Neural cell (in vitro differentiated cells): ENCODE measurements around the gene GDPD5. TPM values are rescaled to one million over a fixed set of nuclear protein-coding genes. Genes with fewer than 3 reads are reported as not detected.

Experiments
- H2AFZ ChIP-seq: fragments of 200-600, 300-800 bp; sonication (generic), shearing (Covaris generic); 2 replicates; pipeline ENCODE4 v1.6.0; 2014; ENCODE audit warnings: low read depth, mild to moderate bottlenecking, antibody characterized with exemption, low read length, moderate library complexity
- H3F3A ChIP-seq: fragments of 200-600 bp; shearing (Covaris generic); 2 replicates; pipeline ENCODE4 v1.6.1; 2016; ENCODE audit warnings: mild to moderate bottlenecking, moderate library complexity, mixed read lengths, antibody characterized with exemption, low read length; ENCODE audit not compliant: insufficient read depth, poor library complexity, severe bottlenecking
- H3K27ac ChIP-seq: fragments of 200-600, 300-800 bp; sonication (generic), shearing (Covaris generic); 2 replicates; pipeline ENCODE4 v1.5.1; 2014; ENCODE audit warnings: mild to moderate bottlenecking, low read length, moderate library complexity
- H3K27me3 ChIP-seq: fragments of 300-800, 200-600 bp; sonication (generic), shearing (Covaris generic); 2 replicates; pipeline ENCODE4 v1.6.0; 2014; ENCODE audit warnings: mild to moderate bottlenecking, low read depth, low read length, moderate library complexity; ENCODE audit not compliant: insufficient read depth
- H3K36me3 ChIP-seq: fragments of 300-800, 200-600 bp; sonication (generic), shearing (Covaris generic); 2 replicates; pipeline ENCODE4 v1.5.1; 2014; ENCODE audit warnings: mild to moderate bottlenecking, antibody characterized with exemption, low read length, moderate library complexity; ENCODE audit not compliant: insufficient read depth
- H3K4me2 ChIP-seq: fragments of 300-800, 200-600 bp; sonication (generic), shearing (Covaris generic); 2 replicates; pipeline ENCODE4 v1.6.0; 2014; ENCODE audit warnings: mild to moderate bottlenecking, low read length
- H3K4me3 ChIP-seq: fragments of 300-800, 200-600 bp; sonication (generic), shearing (Covaris generic); 2 replicates; pipeline ENCODE4 v1.5.1; 2014; ENCODE audit warnings: mild to moderate bottlenecking, low read length, moderate library complexity
- H3K79me2 ChIP-seq: fragments of 200-600 bp; shearing (Covaris generic); replicated peaks from 2 replicates; pipeline ENCODE4 v1.6.0; 2014; ENCODE audit warnings: mild to moderate bottlenecking, low read length, moderate library complexity; ENCODE audit not compliant: insufficient read depth
- H3K9ac ChIP-seq: fragments of 300-800, 200-600 bp; sonication (generic), shearing (Covaris generic); 2 replicates; pipeline ENCODE4 v1.6.1; 2016; ENCODE audit warnings: mild to moderate bottlenecking, low read length, mixed read lengths
- H3K9me2 ChIP-seq: fragments of 200-600 bp; shearing (Covaris generic); 2 replicates; pipeline ENCODE4 v1.6.1; 2016; ENCODE audit warnings: mild to moderate bottlenecking, low read length, mixed read lengths; ENCODE audit not compliant: insufficient read depth
- H3K9me3 ChIP-seq: fragments of 200-600, 300-800 bp; sonication (generic), shearing (Covaris generic); 2 replicates; pipeline ENCODE4 v1.6.1; 2016; ENCODE audit warnings: mild to moderate bottlenecking, mixed run types, low read length, moderate library complexity, mixed read lengths
- H4K20me1 ChIP-seq: fragments of 200-600 bp; shearing (Covaris generic); 2 replicates; pipeline ENCODE4 v1.6.1; 2016; ENCODE audit warnings: mild to moderate bottlenecking, mixed run types; ENCODE audit not compliant: insufficient read depth
- EP300 ChIP-seq: fragments of 450-650 bp; conservative IDR thresholded peaks from 2 replicates; pipeline ENCODE4 v1.6.1; 2014; ENCODE audit warnings: antibody characterized with exemption, mild to moderate bottlenecking, moderate library complexity; ENCODE audit not compliant: poor library complexity, severe bottlenecking
- EZH2 ChIP-seq: fragments of 200-600, 300-800 bp; shearing (Covaris generic), sonication (generic); IDR thresholded peaks from 2 replicates; pipeline ENCODE4 v1.6.1; 2014; ENCODE audit warnings: antibody characterized with exemption, low read length, borderline replicate concordance, mild to moderate bottlenecking; ENCODE audit not compliant: insufficient read depth, poor library complexity, severe bottlenecking
- MXI1 ChIP-seq: fragments of 450-650 bp; conservative IDR thresholded peaks from 2 replicates; pipeline ENCODE4 v1.6.1; 2014; ENCODE audit warnings: antibody characterized with exemption, mild to moderate bottlenecking; ENCODE audit not compliant: poor library complexity, severe bottlenecking
- POLR2AphosphoS5 ChIP-seq: IDR thresholded peaks from 2 replicates; pipeline ENCODE4 v1.6.1; 2012
- RAD21 ChIP-seq: fragments of 450-650 bp; conservative IDR thresholded peaks from 2 replicates; pipeline ENCODE4 v1.6.1; 2014; ENCODE audit warnings: antibody characterized with exemption, mild to moderate bottlenecking, moderate library complexity
- SMC3 ChIP-seq: fragments of 450-650 bp; conservative IDR thresholded peaks from 2 replicates; pipeline ENCODE4 v1.6.1; 2014; ENCODE audit warnings: antibody characterized with exemption, mild to moderate bottlenecking, moderate library complexity; ENCODE audit not compliant: poor library complexity
- TAF1 ChIP-seq: IDR thresholded peaks from 2 replicates; pipeline ENCODE4 v1.6.1; 2012; ENCODE audit warnings: low read depth
- polyA plus RNA-seq: library from polyadenylated mRNA; depleted of rRNA; stranded (reverse); fragments of >200 nt; gene quantifications from 2 replicates; pipeline ENCODE4 v1.2.3, GENCODE V29; 2014
- TF ChIP-seq, protein P1 (sequence below): fragments of 450-650 bp; IDR thresholded peaks from 2 replicates; pipeline ENCODE4 v1.5.1; 2014; ENCODE audit warnings: antibody characterized with exemption, mild to moderate bottlenecking, moderate library complexity; ENCODE audit not compliant: poor library complexity, severe bottlenecking
- TF ChIP-seq, protein P2 (sequence below): IDR thresholded peaks from 2 replicates; pipeline ENCODE4 v1.6.1; 2012; ENCODE audit warnings: borderline replicate concordance

Gene GDPD5
- polyA plus RNA-seq, 1 donor from 2014 or later = 19.2 TPM

DNA sequence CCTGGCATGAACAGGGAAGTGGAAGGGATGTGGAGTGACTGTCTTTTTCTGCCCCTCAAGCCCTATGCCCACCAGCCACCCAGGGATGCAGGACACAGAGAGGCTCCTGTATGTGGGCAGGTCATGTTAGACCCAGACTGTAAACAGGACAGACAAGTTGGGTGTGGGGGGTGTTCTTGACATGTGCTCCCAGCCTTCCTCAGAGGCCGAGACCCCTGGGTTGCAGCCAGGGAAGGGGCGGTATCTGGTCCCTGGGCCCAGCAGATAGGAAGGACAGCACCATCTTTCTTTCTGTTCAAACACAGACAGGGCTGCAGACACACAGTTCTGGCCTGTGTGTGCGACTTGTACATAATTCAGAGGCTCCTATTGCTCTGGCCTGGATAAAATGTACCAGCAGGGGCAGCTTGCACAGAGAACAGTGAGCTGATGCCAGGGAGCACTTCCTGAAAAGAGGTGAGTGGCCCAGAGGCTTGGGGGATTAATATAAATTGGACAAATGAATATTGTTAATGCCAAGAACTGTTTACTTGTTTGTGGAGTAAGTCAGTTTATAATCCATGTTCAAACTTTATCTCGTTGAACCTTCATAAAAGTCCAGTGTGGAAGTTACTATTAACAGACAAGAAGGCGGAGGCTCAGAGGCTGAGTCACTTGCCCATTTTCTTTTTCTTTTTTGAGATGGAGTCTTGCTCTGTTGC lies 16.6 kb downstream of the GDPD5 start:
- Histone ChIP-seq H3K79me2 (no peaks in the 10 kb centered on the region), H4K20me1 (no peaks in the 10 kb centered on the region), H3F3A (no peaks in the 10 kb centered on the region), H3K27me3 (no peaks in the 10 kb centered on the region), H3K4me3 (no peak overlapping the region), H3K27ac (no peak overlapping the region), H3K9me2 (no peaks in the 10 kb centered on the region), H2AFZ (no peak overlapping the region), H3K9ac (no peak overlapping the region), H3K9me3 (no peaks in the 10 kb centered on the region), H3K4me2 (no peak overlapping the region), H3K36me3 (no peaks in the 10 kb centered on the region)
- TF ChIP-seq EP300 (no peak), POLR2AphosphoS5 (no peak), SMC3 (no peak), MXI1 (no peak), EZH2 (no peak), RAD21 (no peak), TAF1 (no peak)
- TF ChIP-seq, protein P1, sequence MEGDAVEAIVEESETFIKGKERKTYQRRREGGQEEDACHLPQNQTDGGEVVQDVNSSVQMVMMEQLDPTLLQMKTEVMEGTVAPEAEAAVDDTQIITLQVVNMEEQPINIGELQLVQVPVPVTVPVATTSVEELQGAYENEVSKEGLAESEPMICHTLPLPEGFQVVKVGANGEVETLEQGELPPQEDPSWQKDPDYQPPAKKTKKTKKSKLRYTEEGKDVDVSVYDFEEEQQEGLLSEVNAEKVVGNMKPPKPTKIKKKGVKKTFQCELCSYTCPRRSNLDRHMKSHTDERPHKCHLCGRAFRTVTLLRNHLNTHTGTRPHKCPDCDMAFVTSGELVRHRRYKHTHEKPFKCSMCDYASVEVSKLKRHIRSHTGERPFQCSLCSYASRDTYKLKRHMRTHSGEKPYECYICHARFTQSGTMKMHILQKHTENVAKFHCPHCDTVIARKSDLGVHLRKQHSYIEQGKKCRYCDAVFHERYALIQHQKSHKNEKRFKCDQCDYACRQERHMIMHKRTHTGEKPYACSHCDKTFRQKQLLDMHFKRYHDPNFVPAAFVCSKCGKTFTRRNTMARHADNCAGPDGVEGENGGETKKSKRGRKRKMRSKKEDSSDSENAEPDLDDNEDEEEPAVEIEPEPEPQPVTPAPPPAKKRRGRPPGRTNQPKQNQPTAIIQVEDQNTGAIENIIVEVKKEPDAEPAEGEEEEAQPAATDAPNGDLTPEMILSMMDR = no peak
- TF ChIP-seq, protein P2, sequence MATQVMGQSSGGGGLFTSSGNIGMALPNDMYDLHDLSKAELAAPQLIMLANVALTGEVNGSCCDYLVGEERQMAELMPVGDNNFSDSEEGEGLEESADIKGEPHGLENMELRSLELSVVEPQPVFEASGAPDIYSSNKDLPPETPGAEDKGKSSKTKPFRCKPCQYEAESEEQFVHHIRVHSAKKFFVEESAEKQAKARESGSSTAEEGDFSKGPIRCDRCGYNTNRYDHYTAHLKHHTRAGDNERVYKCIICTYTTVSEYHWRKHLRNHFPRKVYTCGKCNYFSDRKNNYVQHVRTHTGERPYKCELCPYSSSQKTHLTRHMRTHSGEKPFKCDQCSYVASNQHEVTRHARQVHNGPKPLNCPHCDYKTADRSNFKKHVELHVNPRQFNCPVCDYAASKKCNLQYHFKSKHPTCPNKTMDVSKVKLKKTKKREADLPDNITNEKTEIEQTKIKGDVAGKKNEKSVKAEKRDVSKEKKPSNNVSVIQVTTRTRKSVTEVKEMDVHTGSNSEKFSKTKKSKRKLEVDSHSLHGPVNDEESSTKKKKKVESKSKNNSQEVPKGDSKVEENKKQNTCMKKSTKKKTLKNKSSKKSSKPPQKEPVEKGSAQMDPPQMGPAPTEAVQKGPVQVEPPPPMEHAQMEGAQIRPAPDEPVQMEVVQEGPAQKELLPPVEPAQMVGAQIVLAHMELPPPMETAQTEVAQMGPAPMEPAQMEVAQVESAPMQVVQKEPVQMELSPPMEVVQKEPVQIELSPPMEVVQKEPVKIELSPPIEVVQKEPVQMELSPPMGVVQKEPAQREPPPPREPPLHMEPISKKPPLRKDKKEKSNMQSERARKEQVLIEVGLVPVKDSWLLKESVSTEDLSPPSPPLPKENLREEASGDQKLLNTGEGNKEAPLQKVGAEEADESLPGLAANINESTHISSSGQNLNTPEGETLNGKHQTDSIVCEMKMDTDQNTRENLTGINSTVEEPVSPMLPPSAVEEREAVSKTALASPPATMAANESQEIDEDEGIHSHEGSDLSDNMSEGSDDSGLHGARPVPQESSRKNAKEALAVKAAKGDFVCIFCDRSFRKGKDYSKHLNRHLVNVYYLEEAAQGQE = no peak

DNA sequence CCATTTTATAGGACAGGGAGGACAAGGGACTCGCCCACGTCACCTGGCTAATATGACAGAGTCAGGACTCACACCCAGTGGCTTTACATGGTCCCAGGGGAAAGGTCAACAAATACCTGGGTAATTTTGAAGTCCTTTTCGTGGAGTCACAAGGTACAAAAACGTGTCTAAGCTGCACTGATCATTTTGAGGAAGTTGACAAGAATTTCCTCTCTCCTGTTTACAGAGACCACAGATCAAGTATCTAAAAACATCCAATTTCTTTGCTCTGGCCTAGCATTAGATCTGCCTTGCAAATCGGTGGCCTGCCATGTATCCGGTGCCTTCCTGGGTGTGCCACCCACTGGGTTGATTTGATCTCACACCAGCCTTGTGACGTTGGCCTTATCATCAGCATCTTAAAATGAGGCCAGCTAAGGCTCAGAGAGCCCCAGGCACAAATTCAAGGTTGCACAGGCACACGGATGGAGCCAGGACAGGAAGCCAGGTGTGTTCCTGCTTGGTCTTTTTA lies 17.6 kb downstream of the GDPD5 start:
- Histone ChIP-seq H3K9me3 (no peaks in the 10 kb centered on the region), H2AFZ (no peak overlapping the region), H3K27ac (no peak overlapping the region), H3K27me3 (no peaks in the 10 kb centered on the region), H3F3A (no peaks in the 10 kb centered on the region), H3K79me2 (no peaks in the 10 kb centered on the region), H3K4me3 (no peak overlapping the region), H3K4me2 (no peak overlapping the region), H3K9me2 (no peaks in the 10 kb centered on the region), H4K20me1 (no peaks in the 10 kb centered on the region), H3K9ac (no peak overlapping the region), H3K36me3 (no peaks in the 10 kb centered on the region)
- no peak for TF ChIP-seq SMC3
- no peak for TF ChIP-seq EP300
- no peak for TF ChIP-seq EZH2
- TF ChIP-seq MXI1 = no peak
- TF ChIP-seq TAF1 = no peak
- TF ChIP-seq, protein P1 = no peak
- TF ChIP-seq, protein P2 = no peak
- TF ChIP-seq POLR2AphosphoS5 = no peak
- no peak for TF ChIP-seq RAD21
